ENCODE measurements around the gene RAMP2.

Gene RAMP2

DNA sequence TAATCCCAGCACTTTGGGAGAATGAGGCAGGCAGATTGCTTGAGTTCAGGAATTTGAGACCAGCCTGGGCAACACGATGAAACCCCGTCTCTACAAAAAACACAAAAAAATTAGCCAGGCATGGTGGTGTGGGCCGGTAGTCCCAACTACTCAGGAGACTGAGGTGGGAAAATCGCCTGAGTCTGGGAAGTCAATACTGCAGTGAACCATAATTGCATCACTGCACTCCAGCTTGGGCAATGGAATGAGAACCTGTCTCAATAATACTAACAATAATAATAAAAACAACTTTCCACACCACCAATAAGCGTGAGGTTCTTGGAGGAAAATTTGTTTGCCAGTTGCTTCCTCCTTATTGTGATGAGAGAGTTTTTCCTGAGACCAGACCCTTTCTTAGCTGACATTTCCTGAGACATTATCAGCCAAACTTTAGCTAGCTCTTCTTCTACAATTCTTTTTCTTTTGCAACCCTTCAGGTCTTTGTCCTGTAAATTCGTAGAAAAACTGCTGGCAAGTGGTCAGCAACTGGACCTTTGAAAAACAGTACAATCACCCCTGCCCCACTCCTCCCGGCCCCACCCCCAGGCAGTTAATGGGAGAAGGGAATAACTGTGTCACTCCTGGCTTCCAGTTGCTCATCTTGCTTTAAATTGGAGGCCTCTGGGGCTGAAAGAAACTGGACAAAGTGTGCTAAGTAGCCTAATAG, 12.7 kb upstream of the RAMP2 start:
- peaks cover 5% of the 10 kb centered on the region for H3K4me1 ChIP-seq
- no peak overlapping the region for H3K27ac ChIP-seq
- H3K9ac ChIP-seq: no peak overlapping the region
- H3K27me3 ChIP-seq (ENCODE audit: control insufficient read depth, insufficient read depth, low read length): no peaks in the 10 kb centered on the region
- H3K9me3 ChIP-seq (ENCODE audit: control insufficient read depth, low read length): no peaks in the 10 kb centered on the region
- H2AFZ ChIP-seq: no peak overlapping the region
- H3K79me2 ChIP-seq: peaks cover 7% of the 10 kb centered on the region
- no peak overlapping the region for H3K4me2 ChIP-seq (ENCODE audit: low read length)
- H3K4me3 ChIP-seq (ENCODE audit: low read depth, low read length): no peak overlapping the region
- TF ChIP-seq, protein P1, sequence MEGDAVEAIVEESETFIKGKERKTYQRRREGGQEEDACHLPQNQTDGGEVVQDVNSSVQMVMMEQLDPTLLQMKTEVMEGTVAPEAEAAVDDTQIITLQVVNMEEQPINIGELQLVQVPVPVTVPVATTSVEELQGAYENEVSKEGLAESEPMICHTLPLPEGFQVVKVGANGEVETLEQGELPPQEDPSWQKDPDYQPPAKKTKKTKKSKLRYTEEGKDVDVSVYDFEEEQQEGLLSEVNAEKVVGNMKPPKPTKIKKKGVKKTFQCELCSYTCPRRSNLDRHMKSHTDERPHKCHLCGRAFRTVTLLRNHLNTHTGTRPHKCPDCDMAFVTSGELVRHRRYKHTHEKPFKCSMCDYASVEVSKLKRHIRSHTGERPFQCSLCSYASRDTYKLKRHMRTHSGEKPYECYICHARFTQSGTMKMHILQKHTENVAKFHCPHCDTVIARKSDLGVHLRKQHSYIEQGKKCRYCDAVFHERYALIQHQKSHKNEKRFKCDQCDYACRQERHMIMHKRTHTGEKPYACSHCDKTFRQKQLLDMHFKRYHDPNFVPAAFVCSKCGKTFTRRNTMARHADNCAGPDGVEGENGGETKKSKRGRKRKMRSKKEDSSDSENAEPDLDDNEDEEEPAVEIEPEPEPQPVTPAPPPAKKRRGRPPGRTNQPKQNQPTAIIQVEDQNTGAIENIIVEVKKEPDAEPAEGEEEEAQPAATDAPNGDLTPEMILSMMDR (IDR thresholded peaks at IDR 0.05): no peak
- no peaks in the 10 kb centered on the region for H3K36me3 ChIP-seq (ENCODE audit: control insufficient read depth, insufficient read depth, low read length)

DNA sequence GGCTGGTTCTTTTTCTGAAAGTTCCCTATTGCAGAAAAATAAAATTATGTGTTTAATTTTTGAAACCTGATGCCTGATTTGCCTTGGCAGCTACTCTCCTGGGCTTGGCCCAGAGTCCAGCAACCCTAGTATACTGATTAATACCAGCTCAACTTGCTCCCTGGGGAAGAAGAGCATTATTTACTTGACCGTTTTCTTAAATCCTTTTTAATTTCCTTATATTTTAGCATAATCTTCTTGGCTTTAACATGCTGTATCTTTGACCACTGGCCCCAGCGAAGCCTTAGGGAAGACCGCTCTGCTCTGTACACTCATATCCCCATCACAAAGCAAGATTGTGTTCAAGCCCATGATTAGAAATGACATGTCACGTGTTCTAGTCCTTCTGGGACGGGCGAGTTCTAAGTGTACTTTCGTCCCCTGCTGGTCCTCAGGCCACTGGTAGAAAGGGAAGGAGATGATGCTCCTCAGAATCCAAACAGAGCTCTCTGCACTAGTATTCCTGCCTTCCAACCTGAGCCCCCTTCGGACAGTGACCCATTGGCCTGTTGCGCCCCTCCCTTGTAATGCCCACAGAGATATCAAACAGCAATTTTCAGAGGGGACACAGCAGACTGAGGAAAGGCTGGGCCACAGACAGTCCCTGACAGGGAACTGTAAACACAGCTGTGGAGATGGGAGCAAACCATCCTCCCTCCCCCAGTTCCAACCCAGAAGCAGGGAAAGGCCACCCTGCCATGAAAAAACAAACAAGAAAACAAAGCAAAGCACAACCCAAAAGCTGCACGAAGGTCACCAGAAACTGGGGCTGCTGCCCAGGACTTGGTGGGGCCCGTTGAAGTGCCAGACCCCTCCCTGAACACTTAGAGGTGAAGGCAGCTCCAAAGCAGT, 11.9 kb upstream of the RAMP2 start:
- Histone ChIP-seq H3K27ac (no peak overlapping the region), H2AFZ (no peak overlapping the region), H3K27me3 (ENCODE audit: control insufficient read depth, insufficient read depth, low read length) (no peaks in the 10 kb centered on the region), H3K4me3 (ENCODE audit: low read depth, low read length) (no peak overlapping the region), H3K4me2 (ENCODE audit: low read length) (no peak overlapping the region), H3K79me2 (peaks cover 2% of the 10 kb centered on the region), H3K4me1 (no peaks in the 10 kb centered on the region), H3K9ac (no peak overlapping the region), H3K36me3 (ENCODE audit: control insufficient read depth, insufficient read depth, low read length) (no peaks in the 10 kb centered on the region), H3K9me3 (ENCODE audit: control insufficient read depth, low read length) (no peaks in the 10 kb centered on the region)
- TF ChIP-seq, protein P1 (IDR thresholded peaks at IDR 0.05): no peak

DNA sequence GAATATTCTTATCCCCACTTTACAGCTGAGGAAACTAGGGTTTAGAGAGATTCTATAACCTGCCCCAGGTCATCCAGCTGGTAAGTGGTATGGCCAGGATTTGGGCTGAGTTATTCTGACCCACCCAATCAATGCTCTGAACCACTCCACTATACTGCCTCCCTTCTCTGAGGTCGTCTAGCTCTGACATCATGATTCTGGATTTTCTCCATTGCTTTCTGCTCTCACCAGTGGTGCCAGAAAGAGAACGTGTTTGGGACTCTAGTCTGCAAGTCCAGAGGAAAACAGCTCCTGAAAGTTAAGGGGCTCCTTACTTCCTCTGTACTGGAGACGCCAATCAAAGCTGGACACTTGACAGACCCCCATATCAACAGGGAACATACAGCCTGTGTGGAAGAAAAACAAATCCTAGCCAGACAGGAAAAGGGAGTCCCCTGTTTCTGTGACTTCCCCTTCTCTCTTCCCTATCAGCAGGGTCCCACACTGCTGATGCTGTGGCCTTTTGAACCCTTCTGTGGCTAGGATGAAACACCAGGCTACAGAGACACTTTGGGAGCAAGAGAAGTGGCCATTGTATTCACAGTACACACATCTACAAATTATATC, 10.2 kb upstream of the RAMP2 start:
- Histone ChIP-seq H3K4me2 (ENCODE audit: low read length) (no peak overlapping the region), H3K9ac (no peak overlapping the region), H3K4me3 (ENCODE audit: low read depth, low read length) (no peak overlapping the region), H3K27ac (peak overlapping the region; percentile 5), H3K9me3 (ENCODE audit: control insufficient read depth, low read length) (no peaks in the 10 kb centered on the region), H3K36me3 (ENCODE audit: control insufficient read depth, insufficient read depth, low read length) (no peaks in the 10 kb centered on the region), H2AFZ (no peak overlapping the region), H3K4me1 (no peaks in the 10 kb centered on the region), H3K79me2 (no peaks in the 10 kb centered on the region), H3K27me3 (ENCODE audit: control insufficient read depth, insufficient read depth, low read length) (no peaks in the 10 kb centered on the region)
- TF ChIP-seq, protein P1 (IDR thresholded peaks at IDR 0.05): no peak

DNA sequence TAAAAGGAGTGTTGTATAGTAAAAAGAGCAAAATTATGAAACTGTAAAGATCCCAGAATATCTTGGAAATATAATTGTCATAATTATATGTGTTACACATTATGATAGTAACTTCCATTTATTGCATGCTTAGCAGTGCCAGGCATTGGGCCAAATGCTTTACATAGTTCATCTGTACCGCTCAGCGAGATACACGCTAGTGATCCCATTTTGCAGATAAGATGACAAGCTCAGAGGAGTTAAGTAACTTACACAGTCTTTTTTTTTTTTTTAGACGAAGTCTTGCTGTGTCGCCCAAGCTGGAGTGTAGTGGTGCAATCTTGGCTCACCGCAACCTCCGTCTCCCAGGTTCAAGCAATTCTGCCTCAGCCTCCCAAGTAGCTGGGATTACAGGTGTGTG, 9.4 kb upstream of the RAMP2 start:
- no peaks in the 10 kb centered on the region for H3K9me3 ChIP-seq (ENCODE audit: control insufficient read depth, low read length)
- H3K27ac ChIP-seq: no peak overlapping the region
- TF ChIP-seq, protein P1 (IDR thresholded peaks at IDR 0.05): no peak

More for the DNA sequence above, 9.4 kb upstream of the RAMP2 start:
- Histone ChIP-seq H3K9ac (no peak overlapping the region), H3K4me3 (ENCODE audit: low read depth, low read length) (no peak overlapping the region), H3K4me1 (no peaks in the 10 kb centered on the region), H2AFZ (no peak overlapping the region), H3K27me3 (ENCODE audit: control insufficient read depth, insufficient read depth, low read length) (no peaks in the 10 kb centered on the region), H3K79me2 (no peaks in the 10 kb centered on the region), H3K36me3 (ENCODE audit: control insufficient read depth, insufficient read depth, low read length) (no peaks in the 10 kb centered on the region), H3K4me2 (ENCODE audit: low read length) (no peak overlapping the region)
